GM19351 (cell line): Measurements from ENCODE around the gene PDXDC1.
"Not testable (repeated sequence)": the region's sequence is repeated elsewhere in the genome, so short reads cannot be mapped to it uniquely, and the experiment has no call there.

Experiments used
- ATAC-seq: cut with Tn5 transposase; IDR thresholded peaks from one replicate; pipeline ENCODE4 v1.9.1; 2021; ENCODE audit warnings: mild to moderate bottlenecking, moderate library complexity; ENCODE audit not compliant: unreplicated experiment

PDXDC1 gene

DNA sequence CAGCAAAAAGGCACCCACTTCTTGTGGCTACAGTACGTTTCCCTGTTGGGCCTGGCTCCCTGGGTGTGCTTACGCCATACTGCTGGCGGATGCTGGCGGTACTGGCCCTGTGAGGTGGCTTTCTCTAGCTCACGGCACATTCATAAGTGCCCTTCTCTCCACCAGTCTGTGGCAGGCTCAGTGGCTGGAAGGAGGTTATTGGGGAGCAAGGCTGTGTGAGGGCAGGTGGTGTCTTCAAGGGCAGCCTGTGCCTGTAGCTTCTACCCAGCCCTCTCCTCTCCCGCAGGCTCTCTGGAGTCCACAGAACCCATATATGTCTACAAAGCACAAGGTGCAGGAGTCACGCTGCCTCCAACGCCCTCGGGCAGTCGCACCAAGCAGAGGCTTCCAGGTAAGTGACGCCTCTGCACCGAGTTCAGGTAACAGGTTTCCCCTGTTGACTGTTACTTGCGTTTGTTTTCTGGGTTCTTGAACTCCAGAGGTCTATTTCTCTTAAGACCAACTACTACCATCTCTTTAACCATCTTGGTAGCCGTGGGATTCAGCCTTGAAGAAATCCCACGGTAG, 60.4 kb downstream of the PDXDC1 start:
- no peak for ATAC-seq

DNA sequence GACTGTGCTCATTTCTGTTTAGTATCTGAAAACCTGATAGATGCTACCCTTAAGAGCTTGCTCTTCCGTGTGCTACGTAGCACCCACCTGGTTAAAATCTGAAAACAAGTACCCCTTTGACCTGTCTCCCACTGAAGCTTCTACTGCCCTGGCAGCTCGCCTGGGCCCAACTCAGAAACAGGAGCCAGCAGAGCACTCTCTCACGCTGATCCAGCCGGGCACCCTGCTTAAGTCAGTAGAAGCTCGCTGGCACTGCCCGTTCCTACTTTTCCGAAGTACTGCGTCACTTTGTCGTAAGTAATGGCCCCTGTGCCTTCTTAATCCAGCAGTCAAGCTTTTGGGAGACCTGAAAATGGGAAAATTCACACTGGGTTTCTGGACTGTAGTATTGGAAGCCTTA, 62.2 kb downstream of the PDXDC1 start:
- no peak for ATAC-seq

DNA sequence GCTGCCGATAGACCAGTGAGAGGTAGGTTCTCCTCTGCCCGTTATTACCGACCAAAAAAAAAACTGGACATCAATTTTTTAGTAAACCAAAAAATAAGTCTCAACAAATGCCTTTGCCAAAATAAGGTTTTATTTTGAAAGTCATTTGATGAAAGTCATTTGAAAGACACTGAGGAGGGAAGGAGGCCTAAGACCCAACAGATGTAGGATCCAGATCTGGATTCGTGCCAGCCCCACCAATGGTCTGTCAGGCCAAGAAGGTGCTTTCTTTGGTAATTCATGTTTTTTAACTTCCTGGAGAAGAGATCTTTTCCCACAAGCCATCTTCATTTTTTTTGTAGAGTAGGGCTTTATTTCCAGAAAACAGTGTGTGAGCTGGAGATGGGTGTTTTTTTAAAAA, 62.9 kb downstream of the PDXDC1 start:
- no peak for ATAC-seq

DNA sequence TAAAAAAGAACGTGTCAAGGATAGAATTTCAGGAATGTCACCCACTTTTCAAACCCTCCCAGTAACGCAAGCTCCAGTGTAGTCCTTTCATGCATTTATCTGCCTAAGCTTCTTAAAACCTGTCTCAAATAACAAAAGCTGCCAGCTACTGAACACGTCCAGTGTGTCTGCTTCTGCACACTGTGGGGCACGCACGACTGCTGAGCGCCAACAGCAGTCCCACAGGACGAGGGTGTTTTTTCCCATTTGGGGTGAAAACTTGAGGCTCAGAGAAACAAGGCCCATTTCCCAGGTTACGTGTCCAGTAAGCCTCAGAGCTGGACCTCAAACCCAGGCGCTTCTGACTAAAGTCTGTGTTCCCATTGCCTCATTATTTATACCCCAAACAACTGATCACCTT, 63.9 kb downstream of the PDXDC1 start:
- no peak for ATAC-seq

DNA sequence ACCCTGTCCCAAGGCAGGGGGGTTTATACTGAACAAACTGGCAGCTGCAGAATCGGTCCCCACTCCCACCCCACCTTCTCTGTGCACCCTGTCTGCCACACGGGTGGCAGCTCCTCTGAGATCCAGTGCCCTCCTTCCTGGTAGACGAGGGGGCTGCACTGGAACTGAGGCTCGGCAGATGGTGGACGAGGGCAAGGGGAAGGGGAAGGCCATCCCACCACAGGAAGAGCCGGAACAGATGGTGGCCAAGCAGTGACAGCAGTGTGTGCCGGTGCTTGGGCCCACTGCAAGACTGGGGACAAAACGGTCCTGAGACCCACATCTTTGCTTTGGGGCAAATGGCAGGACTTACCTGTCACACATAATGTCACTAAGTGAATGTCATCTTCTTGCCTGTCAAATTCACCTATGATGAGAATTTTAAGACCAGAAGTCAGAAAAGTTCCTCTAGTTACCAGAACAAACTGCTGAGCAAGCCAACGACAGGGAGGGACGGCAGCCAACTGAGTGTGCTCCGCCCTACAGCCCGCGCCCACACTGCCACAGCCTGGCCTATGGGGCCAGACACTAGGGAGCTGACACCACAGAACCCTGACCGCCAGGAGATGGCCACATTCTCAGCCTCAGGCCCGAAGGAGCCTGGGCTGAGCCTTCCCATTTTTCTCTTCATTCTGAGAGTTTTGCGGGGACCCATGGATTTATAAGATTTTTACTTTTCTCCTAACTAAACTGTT, 66.6 kb downstream of the PDXDC1 start:
- ATAC-seq, result no peak

DNA sequence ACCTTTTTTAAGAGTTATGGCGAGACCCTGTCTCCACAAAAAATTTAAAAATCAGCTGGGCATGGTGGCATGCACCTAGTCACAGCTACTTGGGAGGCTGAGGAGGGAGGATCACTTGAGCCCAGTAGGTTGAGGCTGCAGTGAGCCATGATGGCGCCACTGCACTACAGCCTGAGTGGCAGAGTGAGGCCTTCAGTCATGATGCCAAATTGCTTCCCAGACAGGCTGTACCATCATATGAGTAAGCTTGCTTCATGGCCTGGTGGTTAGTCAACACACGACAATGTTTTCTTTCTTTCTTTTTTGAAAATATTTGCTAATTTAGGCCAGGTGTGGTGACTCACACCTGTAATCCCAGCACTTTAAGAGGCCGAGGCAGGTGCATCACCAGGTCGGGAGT, 68.5 kb downstream of the PDXDC1 start:
- no peak for ATAC-seq

DNA sequence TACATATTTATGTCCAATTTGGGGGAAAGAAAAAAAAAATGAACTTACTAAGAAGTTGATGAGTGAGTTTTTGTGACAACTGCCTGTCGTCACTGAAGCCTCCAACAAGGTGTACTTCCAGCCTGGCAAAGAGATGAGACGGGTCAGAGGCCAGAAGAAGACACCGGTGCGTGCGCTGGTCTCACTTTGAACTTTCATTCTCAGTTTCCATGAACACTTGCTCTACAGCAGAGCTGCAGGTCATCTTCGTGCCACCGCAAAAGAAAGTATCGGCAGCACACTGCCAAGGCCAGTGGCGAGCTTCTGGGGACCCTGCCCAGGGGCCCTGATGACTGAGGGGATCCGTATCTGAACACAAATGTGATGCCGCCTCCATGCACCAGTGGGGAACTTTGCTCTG, 69.5 kb downstream of the PDXDC1 start:
- ATAC-seq, result no peak

DNA sequence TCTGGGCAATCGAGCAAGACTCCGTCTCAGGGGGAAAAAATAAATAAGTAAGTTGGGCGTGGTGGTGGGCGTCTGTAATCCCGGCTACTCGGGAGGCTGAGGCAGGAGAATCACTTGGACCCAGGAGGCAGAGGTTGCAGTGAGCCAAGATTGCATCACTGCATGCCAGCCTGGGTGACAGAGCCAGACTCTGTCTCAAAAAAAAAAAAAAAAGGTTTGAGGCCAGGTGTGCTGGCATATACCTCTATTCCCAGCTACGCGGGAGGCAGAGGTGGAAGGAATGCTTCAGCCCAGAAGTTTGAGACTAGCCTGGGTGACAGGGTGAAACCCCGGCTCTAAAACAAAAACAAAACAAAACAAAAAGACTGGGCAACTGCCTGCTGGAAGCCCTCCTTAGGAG, 70.4 kb downstream of the PDXDC1 start:
- not testable (repeated sequence) for ATAC-seq

DNA sequence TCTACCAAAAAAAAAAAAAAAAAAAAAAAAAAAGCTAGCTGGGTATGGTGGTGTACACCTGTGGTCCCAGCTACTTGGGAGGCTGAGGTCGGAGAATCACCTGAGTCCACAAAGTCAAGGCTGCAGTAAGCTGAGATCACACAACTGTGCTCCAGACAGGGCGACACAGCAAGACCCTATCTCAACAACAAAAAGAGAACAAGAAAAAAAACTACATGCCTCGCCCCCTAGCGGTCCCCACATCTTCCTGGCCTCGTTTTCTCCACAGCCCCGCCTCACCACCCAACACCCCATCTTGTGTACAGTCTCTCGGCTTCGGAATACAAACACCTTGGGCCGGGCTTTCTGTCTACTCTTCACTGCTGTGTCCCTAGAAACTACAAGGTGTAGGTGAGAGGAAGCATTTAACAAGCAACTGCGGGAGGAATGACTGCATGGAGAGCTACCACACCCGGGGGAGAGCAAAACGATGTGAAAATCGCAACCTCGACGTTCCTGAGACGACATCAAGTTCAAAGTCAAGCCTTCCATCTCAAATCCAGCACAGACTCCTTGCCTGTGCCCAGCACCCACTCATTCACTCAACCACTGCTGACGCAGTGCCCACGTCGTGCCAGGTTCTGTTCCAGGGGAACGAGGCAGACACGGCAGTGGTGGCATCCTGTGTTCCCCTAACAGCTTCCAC, 72.0 kb downstream of the PDXDC1 start:
- no peak for ATAC-seq

DNA sequence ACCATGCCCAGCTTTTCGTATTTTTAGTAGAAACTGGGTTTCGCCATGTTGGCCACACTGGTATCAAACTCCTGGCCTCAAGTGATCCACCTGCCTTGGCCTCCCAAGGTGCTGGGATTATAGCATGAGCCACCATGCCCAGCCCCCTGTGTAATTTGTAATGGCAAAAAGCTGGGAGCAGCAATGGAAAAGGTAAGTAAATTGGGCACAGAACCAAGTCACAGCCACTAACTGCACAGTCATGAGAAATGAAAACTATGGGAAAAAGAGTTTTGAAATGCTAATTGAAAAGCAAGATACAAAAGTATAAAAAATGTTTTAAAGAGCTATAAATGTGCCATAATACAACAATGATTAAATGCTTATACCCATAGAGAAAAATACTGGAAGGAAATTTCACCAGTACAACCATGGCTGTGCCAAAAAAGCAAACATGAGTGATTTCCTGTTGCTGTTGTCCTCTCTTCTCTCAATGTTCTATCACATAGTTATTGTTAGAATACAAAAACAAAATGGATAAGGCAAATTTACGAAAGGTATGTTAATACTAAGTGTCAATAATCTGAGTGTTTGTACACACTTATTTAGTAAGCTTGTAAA, 74.9 kb downstream of the PDXDC1 start:
- ATAC-seq, result no peak

DNA sequence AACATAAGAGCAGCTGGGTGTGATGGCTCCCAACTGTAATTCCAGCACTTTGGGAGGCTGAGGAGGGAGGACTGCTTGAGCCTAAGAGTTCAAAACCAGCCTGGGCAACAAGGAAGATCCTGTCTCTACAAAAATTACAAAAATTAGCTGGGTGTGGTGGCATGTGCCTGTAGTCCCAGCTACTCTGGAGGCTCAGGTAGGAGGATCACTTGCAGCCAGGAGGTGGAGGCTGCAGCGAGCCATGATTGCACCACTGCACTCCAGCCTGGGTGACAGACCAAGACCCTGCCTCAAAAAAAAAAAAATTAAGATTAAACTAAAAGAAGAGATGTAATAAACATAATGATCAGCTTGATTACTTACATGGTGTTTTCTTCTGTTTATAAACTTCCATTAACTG, 75.6 kb downstream of the PDXDC1 start:
- ATAC-seq, result not testable (repeated sequence)

DNA sequence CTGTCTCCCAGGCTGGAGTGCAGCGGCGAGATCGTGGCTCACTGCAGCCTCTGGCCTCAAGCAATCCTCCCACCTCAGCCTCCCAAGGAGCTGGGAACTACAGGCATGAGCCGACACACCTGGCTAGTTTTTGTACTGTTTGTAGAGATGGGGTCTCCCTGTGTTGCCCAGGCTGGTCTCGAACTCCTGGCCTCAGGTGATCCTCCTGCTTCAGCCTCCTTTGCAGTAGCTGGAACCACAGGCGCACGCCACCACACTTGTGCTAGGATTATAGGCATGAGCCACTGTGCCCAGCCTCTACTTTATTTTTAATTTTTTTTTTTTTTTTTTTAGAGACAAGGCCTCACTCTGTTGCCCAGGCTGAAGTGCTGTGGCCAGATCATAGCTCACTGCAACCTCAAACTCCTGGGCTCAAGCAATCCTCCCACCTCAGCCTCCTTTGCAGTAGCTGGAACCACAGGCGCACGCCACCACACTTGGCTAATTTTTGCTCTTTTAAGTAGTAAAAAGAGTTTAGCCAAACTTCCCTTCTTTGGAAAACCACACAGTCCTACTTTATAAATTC, 76.6 kb downstream of the PDXDC1 start:
- no peak for ATAC-seq

DNA sequence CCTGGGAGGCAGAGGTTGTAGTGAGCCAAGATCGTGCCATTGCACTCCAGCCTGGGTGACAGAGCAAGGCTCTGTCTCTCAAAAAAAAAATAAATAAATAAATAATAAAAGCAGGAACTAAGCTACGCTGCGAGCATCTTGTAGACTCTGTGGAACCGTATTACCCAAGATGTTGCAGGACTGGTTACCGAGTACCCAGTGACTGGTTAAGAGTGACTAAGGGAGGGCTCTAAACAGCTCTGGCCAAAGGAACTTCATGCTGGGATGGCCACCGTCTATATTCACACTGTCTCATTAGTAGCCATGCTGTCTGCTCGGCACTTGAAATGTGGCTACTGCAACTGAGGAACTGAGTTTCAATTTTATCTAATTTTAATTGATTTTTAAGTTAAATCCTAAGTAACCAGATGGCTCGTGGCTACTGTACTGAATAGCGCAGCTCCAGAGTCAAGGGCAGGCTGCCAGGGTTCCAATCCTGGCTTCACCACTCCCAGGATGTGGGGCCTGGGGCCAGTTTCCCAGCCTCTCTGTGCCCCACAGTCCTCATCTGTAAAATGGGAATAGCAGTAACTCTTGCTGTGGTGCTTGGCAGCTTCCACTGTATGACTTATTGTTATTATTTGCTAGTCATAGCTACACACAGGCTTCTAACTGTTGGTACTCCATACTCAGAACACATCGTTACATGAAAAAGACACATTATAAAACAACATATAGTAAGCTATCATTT, 78.1 kb downstream of the PDXDC1 start:
- ATAC-seq, result no peak

DNA sequence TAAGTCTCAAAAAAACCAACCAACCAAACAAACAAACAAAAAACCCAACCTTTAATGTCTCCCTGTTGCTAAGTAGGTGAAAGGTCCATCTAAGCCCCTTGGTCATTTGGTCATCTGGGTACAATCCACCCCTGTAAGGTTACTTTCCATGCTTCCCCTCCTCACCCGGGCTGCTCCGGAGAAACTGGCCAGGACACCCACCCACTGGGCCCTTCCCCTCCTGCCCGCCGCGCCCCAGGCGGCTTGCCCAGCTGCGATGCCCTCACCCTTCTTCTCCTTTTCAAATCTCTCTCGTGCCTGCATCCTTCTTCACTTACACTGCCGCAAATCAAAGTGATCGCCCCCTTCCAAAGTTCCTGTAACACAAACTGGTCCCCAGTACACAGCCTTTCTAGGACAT, 79.1 kb downstream of the PDXDC1 start:
- ATAC-seq, result no peak

DNA sequence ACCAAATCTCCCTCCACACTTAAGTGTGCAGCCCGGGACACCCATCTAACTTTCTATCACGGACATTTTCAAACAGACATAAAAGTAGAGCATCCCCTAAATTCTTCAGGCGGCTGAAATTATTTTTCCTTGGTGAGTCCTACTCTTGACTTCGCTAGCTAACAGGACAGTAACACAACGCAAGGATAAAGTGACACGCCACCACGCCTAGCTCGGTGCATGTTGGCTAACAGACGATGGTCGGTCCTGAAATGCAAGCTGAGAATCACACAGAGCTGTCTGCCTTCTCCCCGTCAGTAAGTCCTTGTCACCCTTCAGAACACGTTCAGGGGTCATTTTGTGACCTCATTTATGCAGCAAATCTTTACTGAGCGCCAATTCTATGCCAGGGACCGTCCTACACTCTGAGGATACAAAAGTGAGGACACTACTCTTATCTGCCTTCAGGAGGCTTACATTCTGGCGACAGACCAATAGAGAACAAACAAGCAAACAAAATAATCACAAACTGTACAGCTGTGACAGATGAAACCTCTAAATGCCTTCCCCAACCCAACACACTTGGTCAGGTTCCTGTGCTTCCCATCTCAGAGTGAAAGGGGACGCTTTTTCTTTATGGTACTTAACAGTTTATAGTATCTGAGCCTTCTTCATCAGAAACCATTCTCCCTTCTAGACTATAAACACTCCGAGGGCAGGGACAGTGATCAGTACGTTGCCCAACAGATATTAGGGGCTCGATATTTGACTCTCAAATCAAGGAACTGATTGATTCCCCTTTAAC, 79.7 kb downstream of the PDXDC1 start:
- no peak for ATAC-seq

DNA sequence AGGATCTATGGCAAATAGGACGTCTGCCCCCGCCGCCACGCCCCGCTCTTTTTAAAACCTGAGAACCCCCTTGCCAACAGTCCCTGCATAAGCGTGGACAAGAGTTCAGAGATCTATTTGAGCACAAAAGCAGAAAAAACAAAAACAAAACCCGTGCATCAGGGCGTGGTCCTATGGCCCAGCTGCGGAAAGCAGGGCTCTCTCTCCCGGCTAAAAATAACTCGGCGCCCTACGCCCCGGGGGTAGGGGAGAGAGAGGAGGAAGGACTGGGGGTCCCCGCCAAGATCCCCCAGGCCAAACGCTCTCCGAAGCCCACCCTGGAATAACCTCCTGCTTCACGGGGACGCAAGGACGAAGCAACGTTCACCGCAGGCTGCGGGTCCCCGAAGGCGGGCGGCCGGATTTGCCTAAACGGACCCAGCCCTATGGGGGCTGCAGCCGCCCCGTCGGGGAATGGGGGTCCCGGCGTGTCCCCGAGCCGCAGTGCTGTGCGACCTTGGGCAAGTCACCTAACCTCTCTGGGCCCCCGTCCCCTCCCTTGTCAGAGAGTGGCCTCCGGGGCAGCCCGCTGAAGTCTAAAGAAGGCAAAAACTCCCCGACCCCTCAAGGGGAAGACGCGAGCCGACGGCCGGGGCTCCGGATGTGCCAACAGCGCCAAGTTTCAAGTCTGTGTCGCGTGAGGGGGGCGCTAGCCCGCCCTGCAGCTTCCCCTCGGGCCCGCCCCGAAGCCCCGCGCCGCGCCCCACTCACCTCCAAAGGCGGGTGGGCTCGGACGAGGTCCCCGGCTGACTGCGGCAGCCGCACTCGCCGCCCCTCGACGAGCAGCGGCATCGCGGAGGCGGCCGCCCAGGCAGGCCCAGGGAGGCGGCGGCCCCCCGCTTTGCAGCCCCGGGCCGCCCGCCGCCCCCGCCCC, 80.6 kb downstream of the PDXDC1 start:
- ATAC-seq, result peak; percentile 50

DNA sequence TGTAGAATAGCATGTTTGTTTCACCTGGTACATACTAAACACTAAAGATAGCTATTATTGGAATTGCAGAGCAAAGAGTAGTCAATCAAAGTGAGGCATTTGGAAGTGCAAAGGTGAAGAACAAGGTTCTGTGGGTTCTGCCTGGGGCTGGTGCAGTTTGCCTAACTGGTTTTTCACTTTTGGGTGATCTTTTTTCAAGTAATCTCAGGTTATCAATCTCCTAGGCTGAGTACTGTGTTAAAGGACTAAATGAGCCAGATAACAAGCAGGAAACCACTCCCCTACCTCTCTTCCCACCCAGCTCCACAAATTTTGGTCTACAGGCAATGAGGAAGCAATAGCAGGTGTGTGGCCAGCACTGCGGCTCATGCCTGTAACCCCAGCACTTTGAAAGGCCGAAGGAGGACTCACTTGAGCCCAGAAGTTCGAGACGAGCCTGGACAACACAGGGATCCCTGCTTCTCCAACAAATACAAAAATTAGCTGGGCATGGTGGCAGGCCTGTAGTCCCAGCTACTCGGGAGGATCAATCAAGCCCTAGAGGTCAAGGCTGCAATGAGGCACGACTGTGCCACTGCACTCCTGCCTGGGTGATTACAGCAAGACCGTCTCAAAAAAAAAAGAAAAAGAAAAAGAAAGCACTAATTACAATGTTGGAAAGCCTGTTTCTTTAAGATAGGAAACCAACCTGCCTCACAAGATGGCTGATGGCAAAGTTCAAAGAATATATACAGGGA, 83.0 kb downstream of the PDXDC1 start:
- ATAC-seq, result no peak

DNA sequence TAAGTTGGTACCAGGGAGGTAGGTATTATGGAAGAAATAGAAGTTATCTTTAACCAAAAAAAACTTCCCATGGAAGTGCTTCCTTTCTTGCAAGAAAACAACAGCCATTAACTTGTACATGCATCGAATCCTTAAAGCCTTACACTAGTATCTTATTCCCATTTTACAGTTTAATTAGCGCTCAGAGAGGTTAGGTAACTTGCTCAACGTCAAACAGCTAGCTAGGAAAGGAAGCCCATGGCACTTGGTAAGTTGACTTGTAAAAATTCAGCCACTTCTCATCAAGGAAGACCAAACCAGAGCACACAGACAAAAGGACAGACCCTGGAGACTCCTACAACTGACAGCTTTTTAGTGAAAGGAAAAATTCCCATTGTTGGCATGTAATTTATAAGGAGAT, 84.5 kb downstream of the PDXDC1 start:
- ATAC-seq, result no peak
